GM19467 (cell line): ENCODE data around the gene AGTRAP.

Experiments
- ATAC-seq: cut with Tn5 transposase; IDR thresholded peaks from one replicate; pipeline ENCODE4 v1.9.1; 2021; ENCODE audit warnings: mild to moderate bottlenecking, moderate library complexity; ENCODE audit not compliant: unreplicated experiment

The AGTRAP gene

DNA sequence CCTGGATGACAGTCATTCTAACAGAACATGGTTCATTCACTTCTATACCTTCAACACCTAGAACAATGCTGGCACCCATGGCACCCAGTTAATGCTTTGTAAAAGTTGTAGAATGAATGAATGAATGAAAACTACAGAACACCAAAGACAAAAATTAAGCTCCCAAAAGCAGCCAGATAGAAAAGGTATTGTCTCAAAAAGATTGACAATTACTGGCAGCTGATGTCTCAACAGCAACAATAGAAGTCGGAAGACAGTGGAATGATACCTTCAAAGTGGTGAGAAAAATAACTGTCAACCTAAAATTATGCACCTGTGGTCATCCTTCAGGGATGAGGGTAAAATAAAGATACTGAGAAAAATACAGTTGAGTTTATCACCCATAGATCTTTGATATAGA lies 21.1 kb downstream of the AGTRAP start:
- no peak for ATAC-seq

- ATAC-seq: no peak
Measured at GRCh38 chr1:11759791-11760190, 23.9 kb downstream of the AGTRAP start.

GRCh38 chr1:11761285-11761684 lies 25.3 kb downstream of the AGTRAP start:
- no peak for ATAC-seq

DNA sequence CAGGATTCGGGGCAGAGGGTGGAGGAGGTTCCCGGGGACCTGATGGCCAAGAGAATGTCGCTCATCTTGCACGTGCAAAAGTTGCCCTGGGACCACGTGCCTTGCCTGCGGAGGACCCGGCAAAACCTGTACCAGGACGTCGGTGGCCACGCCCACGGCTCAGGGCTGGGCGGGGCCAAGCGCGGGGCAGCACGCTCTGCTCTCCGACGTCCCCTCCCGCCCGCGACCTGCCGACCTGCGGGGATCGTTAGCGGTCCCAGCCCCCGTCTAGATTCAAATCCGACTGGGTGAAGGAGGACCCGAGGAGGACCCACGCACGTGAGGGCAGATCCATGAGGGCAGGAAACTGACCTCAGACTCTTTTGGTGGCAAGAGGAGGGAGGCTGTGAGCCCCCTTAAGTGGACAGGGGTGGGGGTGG lies 26.1 kb downstream of the AGTRAP start, which contains the start of gene C1orf167:
C1orf167 (plus strand) TSS at position 206 of the 419 bp plus-strand sequence. CDS start 2,208 bp downstream, outside the sequence.
- ATAC-seq: no peak

GRCh38 chr1:11764115-11764514 lies 28.2 kb downstream of the AGTRAP start:
- ATAC-seq: no peak

GRCh38 chr1:11764519-11764918 lies 28.6 kb downstream of the AGTRAP start:
- ATAC-seq: no peak

DNA sequence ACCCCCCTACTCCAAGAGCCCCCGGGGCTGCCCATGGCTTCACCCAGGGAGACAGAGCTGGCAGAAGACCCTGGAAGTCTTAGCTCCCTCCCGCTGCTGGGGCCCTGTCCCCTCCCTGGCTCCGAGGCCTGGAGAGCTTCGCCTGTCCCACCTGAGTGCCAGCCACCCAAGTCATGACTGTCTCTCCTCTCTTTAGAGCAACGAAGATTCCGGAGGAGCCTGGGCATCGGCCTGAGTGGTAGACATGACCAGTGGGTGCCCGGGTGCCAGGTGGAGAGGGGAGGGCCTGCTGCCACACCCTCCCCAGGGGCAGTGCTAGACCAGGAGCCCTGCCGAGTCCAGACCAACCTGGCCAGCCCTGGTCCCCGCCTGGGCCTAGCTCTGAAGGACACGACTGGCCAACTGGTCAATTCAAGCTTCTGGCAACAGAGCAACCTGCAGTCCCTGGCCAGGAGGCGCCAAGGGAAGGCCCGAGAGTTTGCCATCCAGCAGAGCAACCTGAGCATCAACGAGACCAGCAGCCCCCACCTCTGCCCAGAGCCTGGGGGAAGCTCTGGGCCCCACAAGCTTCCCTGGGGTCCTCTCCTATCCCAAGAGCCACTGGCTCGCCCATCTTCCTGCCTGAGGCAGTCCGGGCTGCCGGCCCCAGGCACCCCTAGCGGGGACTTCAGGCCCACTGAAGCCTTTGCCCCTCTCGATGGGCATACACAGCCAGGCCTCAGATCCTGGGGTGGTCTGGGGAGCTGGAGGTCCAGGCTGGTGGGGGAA lies 29.9 kb downstream of the AGTRAP start:
- ATAC-seq: no peak

- ATAC-seq: no peak
Measured at GRCh38 chr1:11766429-11766776, 30.5 kb downstream of the AGTRAP start.

DNA sequence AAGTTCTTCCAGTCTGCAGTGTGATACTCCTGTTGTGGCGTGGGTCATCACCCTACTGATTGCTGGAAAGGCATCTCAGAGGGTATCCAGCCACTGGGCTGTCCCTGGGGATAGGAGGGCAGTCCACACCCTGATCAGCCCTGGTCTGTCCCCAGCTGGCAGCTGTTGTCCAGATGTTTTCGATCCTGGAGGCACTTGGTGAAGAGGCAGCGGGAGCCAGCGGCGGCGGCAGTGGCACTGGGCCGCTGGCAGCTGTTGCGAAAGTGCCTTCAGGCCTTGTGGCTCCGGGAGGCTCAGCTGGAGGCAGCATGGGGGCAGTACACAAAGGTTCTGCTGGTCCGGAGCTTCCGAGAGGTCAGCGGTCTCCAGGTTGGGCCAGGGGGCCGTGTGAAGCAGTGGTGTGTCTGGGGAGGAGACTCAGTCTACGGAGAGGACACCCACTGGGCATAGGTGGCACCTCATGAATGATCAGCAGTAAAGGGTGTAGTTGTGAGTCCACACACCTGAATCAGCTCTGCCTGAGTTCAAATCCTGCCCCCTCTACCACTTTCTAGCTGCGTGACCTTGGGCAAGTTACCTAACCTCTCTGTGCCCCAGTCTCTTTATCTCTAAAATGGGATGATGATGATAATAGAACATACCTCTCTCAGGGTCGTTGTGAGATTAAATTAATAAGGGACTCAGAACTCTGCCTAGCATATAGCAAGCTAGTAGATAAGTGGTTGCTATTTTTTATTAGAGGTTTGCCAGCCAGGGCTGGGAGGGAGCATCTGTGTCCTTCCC lies 32.2 kb downstream of the AGTRAP start:
- ATAC-seq: no peak

DNA sequence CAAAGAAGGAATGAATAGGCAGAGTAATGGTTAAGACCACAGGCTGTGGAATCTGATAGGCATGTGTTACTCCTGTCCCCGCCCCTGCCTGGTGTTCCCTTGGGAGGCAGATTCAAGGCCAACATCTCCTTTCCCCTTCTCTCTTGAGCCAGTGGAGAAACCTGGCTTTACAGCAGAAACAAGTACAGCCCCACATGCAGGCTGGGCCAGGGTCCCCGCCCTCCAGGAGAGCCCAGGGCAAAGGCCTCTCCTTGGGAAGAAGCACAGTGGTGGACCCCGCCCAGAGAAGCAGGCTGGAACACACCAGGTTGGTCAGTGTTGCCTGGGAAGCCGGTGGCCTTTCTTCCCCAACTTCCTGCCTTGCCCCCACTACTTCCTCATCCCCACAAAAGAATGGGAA lies 32.9 kb downstream of the AGTRAP start:
- ATAC-seq: no peak

DNA sequence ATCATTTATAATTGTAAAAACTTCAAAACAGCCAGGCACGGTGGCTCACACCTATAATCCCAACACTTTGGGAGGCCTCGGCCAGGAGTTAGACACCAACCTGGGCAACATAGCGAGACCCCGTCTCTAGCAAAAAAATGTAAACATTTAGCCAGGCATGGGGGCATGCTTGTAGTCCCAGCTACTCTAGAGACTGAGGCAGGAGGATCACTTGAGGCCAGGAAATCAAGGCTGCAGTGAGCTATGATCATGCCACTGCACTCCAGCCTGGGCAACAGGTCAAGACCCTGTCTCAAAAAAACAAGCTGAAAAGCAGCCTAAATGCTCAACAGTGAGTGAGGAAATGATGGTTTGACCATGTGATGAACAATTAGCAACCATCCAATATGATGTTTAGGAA lies 33.3 kb downstream of the AGTRAP start:
- ATAC-seq: no peak

DNA sequence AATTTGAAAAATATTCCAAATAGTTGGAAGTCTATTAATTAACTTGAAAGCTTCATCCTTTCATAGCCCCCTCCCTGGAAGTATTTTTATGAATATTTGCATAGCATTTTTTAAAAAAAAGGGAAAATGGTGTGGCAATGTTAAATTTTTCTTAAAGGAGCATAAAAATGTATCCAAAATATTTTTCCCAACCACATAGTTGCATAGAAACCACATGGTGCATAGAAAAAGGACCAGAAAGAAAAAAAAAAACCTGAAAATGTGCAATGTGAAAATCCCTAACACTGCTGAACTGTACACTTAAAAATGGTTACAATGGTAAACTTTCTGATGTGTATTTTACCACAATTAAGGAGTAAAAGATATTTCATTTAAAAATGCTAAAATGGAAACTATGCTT lies 34.1 kb downstream of the AGTRAP start:
- ATAC-seq: no peak

DNA sequence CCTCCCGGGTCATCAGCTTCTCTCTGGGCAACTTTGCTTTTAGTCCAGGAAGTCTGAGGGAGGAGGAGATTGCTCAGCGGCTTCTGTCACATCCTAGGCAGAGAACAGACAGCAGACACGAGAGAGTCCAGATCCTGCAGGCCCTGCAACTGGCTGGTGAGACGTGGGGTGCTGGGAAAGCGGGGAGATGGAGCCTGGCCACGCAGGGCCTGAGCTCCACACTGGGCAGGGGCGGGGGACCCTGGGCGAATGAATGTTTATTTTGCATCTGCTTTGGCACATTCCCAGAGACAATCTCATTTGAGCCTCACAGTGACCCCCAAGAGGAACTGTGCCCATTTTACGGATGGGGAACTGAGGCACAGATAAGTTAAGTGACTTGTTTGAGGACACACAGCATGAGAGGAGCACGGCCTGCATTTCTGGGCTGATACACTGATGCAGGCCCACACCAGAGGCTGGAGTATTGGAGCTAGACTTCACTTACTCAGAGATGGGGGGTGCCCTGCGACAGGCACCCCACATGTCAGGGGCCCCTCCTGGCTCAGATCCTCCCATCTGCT lies 35.6 kb downstream of the AGTRAP start:
- no peak for ATAC-seq

DNA sequence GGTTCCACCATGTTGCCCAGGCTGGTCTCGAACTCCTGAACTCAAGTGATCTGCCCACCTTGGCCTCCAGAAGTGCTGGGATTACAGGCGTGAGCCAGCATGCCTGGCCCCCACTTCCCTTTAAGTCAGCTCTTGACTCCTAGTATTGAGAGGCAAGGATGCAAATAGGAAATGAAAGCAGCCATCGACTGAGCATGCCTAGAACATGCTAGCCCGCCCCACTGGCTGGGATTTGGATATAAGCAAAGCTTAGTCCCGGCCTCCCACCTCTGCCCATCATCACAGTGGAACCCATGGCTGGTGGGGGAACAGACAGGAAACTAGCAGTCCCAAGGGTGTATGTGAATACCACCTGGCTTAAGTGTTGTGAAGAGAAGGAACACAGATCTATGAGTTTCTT lies 36.5 kb downstream of the AGTRAP start:
- no peak for ATAC-seq

DNA sequence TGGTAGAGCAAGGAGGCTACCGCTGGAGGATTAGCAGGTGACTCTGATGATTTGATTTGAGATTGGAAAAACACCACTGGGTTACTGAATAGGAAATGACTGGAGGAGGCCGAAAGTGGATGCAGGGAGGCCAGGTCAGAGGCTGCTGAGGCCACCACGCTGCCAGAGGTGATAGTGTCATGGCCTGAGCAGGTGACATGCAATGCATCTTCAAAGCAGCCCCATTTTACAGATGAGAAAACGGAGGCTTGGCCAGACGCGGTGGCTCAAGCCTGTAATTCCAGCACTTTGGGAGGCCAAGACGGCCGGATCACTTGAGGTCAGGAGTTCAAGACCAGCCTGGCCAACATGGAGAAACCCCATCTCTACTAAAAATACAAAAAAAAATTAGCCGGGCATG lies 38.8 kb downstream of the AGTRAP start:
- no peak for ATAC-seq

- ATAC-seq: no peak
Measured at GRCh38 chr1:11777658-11778322, 41.9 kb downstream of the AGTRAP start.

- ATAC-seq: no peak
Measured at GRCh38 chr1:11778336-11778735, 42.4 kb downstream of the AGTRAP start.

- ATAC-seq: no peak
Measured at GRCh38 chr1:11778844-11779623, 43.1 kb downstream of the AGTRAP start.

DNA sequence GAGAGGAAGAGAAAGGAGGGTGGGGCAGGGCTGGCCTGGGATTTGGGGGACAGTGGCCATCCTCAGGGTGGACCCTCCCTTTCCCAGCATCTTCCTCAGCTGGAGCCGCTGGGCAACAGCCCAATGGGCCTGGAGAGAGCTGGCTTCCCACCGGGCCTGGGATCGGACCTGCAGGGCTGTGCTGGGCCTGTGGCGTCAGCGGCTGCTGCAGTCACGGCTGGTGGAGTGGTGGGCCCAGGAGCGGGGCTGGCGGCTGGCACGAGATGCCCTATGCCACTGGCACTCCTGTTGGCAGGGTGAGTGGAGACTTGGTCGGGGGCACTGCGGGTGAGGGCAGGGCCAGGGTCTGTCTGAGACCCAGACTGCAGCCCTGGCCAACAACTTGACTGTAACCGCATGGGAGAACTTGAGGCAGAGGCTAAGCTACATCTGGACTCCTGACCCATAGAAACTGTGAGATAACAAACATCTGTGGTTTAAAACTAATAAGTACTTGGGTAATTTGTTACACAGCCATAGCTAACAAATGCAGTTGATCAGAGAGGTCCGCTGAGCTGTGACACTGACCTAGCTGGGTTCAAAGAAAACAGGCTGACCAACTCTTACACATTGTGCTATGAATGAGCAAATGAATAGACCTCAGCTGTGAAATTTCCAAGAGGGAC lies 43.9 kb downstream of the AGTRAP start:
- no peak for ATAC-seq
